Activated CD8-positive, alpha-beta memory T cell treated with anti-CD3 and anti-CD28 coated beads, Interleukin-2, amount 50 U/mL, for 4 hours (primary cell): ENCODE results near the gene SLC2A6.

Source experiments
- DNase-seq: peaks from one replicate; pipeline ENCODE4 v3.0.0-alpha.2; 2020

The SLC2A6 gene

GRCh38 chr9:133476036-133476931, 2.6 kb downstream of the SLC2A6 start:
- no peak for DNase-seq

- no peak for DNase-seq
Measured at GRCh38 chr9:133475292-133476012, 3.4 kb downstream of the SLC2A6 start.

GRCh38 chr9:133474853-133475252, 4.0 kb downstream of the SLC2A6 start:
- DNase-seq, result no peak

GRCh38 chr9:133474215-133474614, 4.7 kb downstream of the SLC2A6 start:
- no peak for DNase-seq

- DNase-seq, result no peak
Measured at GRCh38 chr9:133473743-133474142, 5.2 kb downstream of the SLC2A6 start.

GRCh38 chr9:133472753-133473378, 6.0 kb downstream of the SLC2A6 start:
- DNase-seq, result no peak

GRCh38 chr9:133472277-133472645, 6.6 kb downstream of the SLC2A6 start:
- no peak for DNase-seq

GRCh38 chr9:133471551-133472276, 7.2 kb downstream of the SLC2A6 start:
- DNase-seq, result no peak

- DNase-seq, result no peak
Measured at GRCh38 chr9:133470988-133471387, 7.9 kb downstream of the SLC2A6 start.

- no peak for DNase-seq
Measured at GRCh38 chr9:133470427-133470924, 8.4 kb downstream of the SLC2A6 start.

GRCh38 chr9:133468777-133469421, 10.0 kb downstream of the SLC2A6 start:
- no peak for DNase-seq

GRCh38 chr9:133468374-133468773, 10.5 kb downstream of the SLC2A6 start:
- DNase-seq, result no peak

GRCh38 chr9:133467101-133467500, 11.8 kb downstream of the SLC2A6 start:
- DNase-seq, result no peak

- no peak for DNase-seq
Measured at GRCh38 chr9:133465984-133466383, 12.9 kb downstream of the SLC2A6 start.

GRCh38 chr9:133464638-133465037, 14.3 kb downstream of the SLC2A6 start:
- no peak for DNase-seq

- no peak for DNase-seq
Measured at GRCh38 chr9:133463864-133464615, 14.9 kb downstream of the SLC2A6 start.

- DNase-seq, result no peak
Measured at GRCh38 chr9:133463234-133463863, 15.6 kb downstream of the SLC2A6 start.

- DNase-seq, result no peak
Measured at GRCh38 chr9:133461975-133462374, 16.9 kb downstream of the SLC2A6 start.

- peak; percentile 57 for DNase-seq
Measured at GRCh38 chr9:133460405-133461175, 18.3 kb downstream of the SLC2A6 start.
